ENCODE measurements around the gene MLH1. TPM values are rescaled to one million over a fixed set of nuclear protein-coding genes. Genes with fewer than 3 reads are reported as not detected.

Gene MLH1
- total and polyA plus RNA-seq, 2 of the 8 experiments (the other 6 are each of a cell fraction or from before 2014, with no cell fraction given): 36.4 to 47.3 TPM

- Histone ChIP-seq H2BK15ac (ENCODE audit: low read length) (no peak overlapping the region), H3K36me3 (ENCODE audit: control insufficient read depth in 2 of 4, insufficient read depth in 4 of 4, low read length in 3 of 4) (peaks cover 0 to 6% (median 0%) of the 10 kb centered on the region in 4 experiments; a peak in 2 of 8 replicates), H4K8ac (ENCODE audit: extremely low read depth, insufficient read depth, low read length) (no peak overlapping the region), H3K23ac (ENCODE audit: insufficient read length) (no peak overlapping the region), H3K79me2 (ENCODE audit: control insufficient read depth in 1 of 2, insufficient read depth in 2 of 2, low read length in 2 of 2) (no peaks in the 10 kb centered on the region), H3K79me1 (ENCODE audit: low read depth, low read length) (no peaks in the 10 kb centered on the region), H3K18ac (ENCODE audit: extremely low read depth, low read length) (no peak overlapping the region), H2BK12ac (ENCODE audit: low read depth, low read length) (no peak overlapping the region), H3K4ac (replicated peaks; ENCODE audit: insufficient read length, low read depth, low read length) (no peak overlapping the region), H2BK20ac (ENCODE audit: low read length) (no peak overlapping the region), H2AFZ (ENCODE audit: low read length) (no peak overlapping the region), H2BK120ac (replicated peaks; ENCODE audit: low read depth, low read length) (no peak overlapping the region), H4K5ac (ENCODE audit: insufficient read length, low read depth, low read length) (no peak overlapping the region), H3K23me2 (ENCODE audit: low read depth, low read length) (no peaks in the 10 kb centered on the region), H3K4me3 (ENCODE audit: extremely low read depth in 1 of 4, insufficient read depth in 2 of 4, low read depth in 3 of 4, low read length in 4 of 4) (no peak overlapping the region), H3K27ac (ENCODE audit: low read depth, low read length) (no peak overlapping the region), H2AK5ac (ENCODE audit: low read depth, low read length) (no peak overlapping the region), H3K14ac (ENCODE audit: insufficient read length) (no peak overlapping the region), H3K9me3 (ENCODE audit: insufficient read depth in 2 of 2, low read depth in 1 of 2, low read length in 1 of 2) (no peaks in the 10 kb centered on the region), H3K27me3 (replicated peaks in 1 of 4; ENCODE audit: control insufficient read depth in 3 of 4, extremely low read depth in 1 of 4, insufficient read depth in 3 of 4, low read length in 3 of 4) (no peaks in the 10 kb centered on the region), H3K4me2 (ENCODE audit: insufficient read depth in 1 of 2, low read depth in 2 of 2, low read length in 2 of 2) (no peak overlapping the region), H3K9ac (replicated peaks in 1 of 4; ENCODE audit: extremely low read depth in 1 of 4, low read depth in 3 of 4, low read length in 3 of 4) (no peak overlapping the region), H4K91ac (replicated peaks; ENCODE audit: insufficient read length, low read length) (no peak overlapping the region), H2BK5ac (ENCODE audit: low read depth, low read length) (no peak overlapping the region), H3K56ac (replicated peaks; ENCODE audit: insufficient read length, low read depth, low read length) (no peak overlapping the region), H3K4me1 (replicated peaks in 1 of 4; ENCODE audit: control insufficient read depth in 3 of 4, insufficient read depth in 4 of 4, low read length in 3 of 4) (no peaks in the 10 kb centered on the region), H4K20me1 (replicated peaks in 1 of 2; ENCODE audit: control insufficient read depth in 1 of 2, insufficient read depth in 2 of 2, low read length in 2 of 2) (no peaks in the 10 kb centered on the region)
- FAIRE-seq (no peak), DNase-seq (ENCODE audit: low read depth in 1 of 2, low spot score in 2 of 2) (no peak)
- CTCF ChIA-PET (ENCODE audit: partially characterized antibody): interaction anchor here (1.8 kb wide), 1 partner anchor 10 kb away, joined by 3 read pairs; no protein-coding TSS in a partner anchor
- POLR2A ChIA-PET (ENCODE audit: partially characterized antibody): no interaction called here
- 86% methylated on average over 1 of the region's 1 CpG; no CpG with 5 or more reads in 1 of the 2 experiments for WGBS, 2 experiments (ENCODE audit: extremely low coverage in 1 of 2, insufficient coverage in 1 of 2, insufficient read length in 1 of 2, insufficient replicate concordance in 2 of 2, low coverage in 1 of 2, low lambda C conversion rate in 2 of 2, missing lambda C conversion rate in 1 of 2)
- TF ChIP-seq SIRT6 (IDR thresholded peaks at IDR 0.05; ENCODE audit: low read length) (no peak), SRF (IDR thresholded peaks at IDR 0.05; ENCODE audit: low read depth, low read length) (no peak), CBX5 (IDR thresholded peaks at IDR 0.05; ENCODE audit: low read depth, low read length) (no peak), GABPA (IDR thresholded peaks at IDR 0.05; ENCODE audit: borderline replicate concordance, insufficient read depth, low read length) (no peak), CHD1 (IDR thresholded peaks at IDR 0.05; ENCODE audit: low read depth, low read length) (no peak), RXRA (IDR thresholded peaks at IDR 0.05; ENCODE audit: insufficient read depth, low read depth, low read length) (no peak)
These were observed 82.6 kb downstream of the MLH1 start for GRCh38 chr3:37075955-37076354.

Measured in H1 (cell line).